Right ventricle myocardium inferior (tissue), 1 donor: ENCODE data around the gene PUDP. TPM values are rescaled to one million over a fixed set of nuclear protein-coding genes. Genes with fewer than 3 reads are reported as not detected.
"Not testable (repeated sequence)": the region's sequence is repeated elsewhere in the genome, so short reads cannot be mapped to it uniquely, and the experiment has no call there.

Source experiments
- ATAC-seq: fragments of 200-7000 bp; cut with Tn5 transposase; one replicate; pipeline ENCODE4 v1.9.1; 2020; ENCODE audit warnings: mild to moderate bottlenecking, moderate library complexity
- DNase-seq: peaks from one replicate; pipeline ENCODE4 v3.0.0; 2021; ENCODE audit errors: missing footprints
- intact Hi-C: fragments of 100-400 bp; cut with DNase I; formaldehyde crosslinking; loops from one replicate; pipeline ENCODE4 v1.11.0; 2022
- total RNA-seq: library from RNA; stranded (reverse); fragmentation: NEBNext Ultra II Directional; extraction: Animal tissue kit (Norgen Biotek cat#: 25700); gene quantifications from one replicate; pipeline ENCODE4 v1.2.1, GENCODE V29; 2021
- donor health status: DM: no; HTN: yes; CAD: no; lungs with severe emphysema.

PUDP gene
- total RNA-seq, 1 donor from 2014 or later: 22.1 TPM

DNA sequence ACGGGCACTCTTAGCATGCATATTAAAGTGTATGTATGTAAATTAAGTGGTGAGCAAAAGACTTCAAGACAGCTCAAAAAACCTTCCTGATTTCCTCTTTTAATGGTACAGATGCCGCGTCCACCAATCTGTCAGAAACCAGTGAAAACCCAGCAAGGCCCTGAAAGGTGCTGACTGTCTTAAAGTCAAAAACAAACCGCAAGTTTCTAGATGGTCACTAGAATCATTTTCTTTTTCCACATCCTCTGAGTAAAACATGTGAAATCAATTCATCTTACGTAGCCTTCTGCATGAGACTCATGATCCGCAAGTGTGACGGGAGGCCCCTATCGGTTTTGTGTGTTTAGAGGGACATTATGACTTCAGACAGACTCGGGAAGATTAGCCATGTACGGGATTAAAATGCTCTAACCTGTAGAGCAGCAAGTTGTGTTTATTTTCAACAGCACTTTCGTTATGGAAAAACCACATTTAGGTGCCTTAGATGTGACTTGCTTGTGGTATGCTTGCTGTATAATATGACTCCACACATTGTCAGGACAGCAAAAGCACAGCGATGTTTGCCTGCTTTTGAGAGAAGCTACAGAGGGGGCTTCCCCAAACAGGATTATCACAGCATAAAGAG lies 88.6 kb downstream of the PUDP start:
- no peak for DNase-seq
- intact Hi-C loops: no loop called here
- ATAC-seq: no peak

DNA sequence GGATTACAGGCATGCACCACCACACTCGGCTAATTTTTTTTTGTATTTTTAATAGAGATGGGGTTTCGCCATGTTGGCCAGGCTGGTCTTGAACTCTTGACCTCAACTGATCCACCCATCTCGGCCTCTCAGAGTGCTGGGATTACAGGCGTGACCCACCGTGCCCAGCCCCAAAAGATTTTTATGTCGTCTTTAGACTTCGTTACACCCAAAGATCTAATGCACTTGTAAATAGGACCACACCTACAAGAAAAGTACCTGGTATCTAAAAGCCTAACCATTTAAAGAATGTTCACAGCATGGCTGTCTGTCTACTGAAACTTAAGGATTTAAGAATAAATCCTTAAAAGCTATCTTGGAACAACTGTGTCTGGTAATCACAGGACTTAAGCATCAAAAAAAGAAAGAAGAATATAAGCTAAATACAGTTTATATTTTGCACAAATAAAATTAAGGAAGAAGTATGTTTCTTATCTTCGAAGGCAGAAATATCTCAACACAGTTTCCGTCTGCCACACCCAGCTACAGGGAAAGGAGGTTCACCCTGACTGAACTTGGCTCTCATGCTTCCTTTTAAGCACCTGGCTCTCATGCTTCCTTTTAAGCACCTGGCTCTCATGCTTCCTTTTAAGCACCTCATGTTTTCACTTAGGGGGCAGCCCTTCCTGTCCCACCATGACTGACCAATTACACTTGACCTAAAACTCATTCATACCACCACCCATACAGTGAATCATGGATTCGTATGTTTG lies 92.4 kb downstream of the PUDP start:
- ATAC-seq: no peak
- no peak for DNase-seq
- intact Hi-C loops: no loop called here

GRCh38 chrX:7054219-7055216 lies 93.4 kb downstream of the PUDP start:
- ATAC-seq (no peak), DNase-seq (no peak)
- intact Hi-C loops: no loop called here

DNA sequence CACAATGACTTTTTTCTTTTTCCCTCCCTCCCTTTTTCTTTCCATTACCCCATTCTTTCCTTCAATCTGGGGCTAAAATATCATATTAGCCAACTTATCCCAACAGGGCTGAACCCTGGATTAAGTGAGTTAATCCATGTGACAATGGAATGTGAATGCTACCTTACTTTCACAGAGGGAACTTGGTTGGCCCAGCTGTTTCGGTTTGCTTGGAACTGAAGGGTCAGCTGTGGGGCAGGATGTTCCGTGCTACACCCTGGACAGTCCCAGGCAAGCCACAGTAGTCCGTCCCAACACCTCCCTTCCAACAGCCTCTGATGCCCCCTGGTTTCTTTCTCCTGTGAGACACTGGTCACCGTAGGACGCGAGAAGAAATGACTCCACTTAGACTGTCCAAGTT lies 95.4 kb downstream of the PUDP start:
- intact Hi-C loops: no loop called here
- ATAC-seq: no peak
- DNase-seq: no peak

GRCh38 chrX:7050271-7050670 lies 97.7 kb downstream of the PUDP start:
- intact Hi-C loops: no loop called here
- no peak for DNase-seq

GRCh38 chrX:7047951-7048350 lies 100.0 kb downstream of the PUDP start:
- intact Hi-C loops: no loop called here
- ATAC-seq (no peak), DNase-seq (no peak)

More at GRCh38 chrX:7050271-7050670, 97.7 kb downstream of the PUDP start:
- no peak for ATAC-seq

DNA sequence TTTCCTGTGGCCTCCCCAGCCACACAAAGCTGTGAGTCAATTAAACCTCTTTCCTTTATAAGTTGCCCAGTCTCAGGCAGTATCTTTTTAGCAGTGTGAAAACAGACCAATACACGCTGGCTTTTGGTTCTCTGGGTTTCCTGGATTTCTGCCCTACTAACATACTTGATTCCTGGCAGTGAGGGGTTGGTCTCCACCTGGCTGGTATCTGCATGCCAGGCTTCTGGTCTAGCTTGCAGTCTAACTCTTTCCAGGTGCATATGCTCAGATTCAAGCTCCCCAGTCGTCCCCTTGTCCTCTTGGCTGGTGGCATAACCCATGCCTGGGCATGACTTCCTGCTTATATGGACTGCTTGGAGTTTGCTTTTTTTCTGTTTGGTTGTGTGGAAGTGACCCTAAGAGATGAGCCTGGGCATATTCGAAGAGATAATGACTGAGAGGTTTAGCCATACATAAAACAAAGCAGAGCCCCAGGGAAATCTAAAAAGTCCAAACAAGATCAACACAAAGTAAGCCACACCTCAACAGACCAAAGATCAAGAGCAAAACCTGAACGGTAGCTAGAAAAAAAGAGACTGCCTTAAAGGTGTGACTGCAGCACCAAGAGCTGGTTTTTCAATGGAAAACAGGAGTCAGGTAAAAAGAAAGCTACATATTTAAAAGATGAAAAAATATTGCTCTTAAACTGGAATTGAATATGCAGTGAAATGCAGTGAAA lies 102.6 kb downstream of the PUDP start:
- ATAC-seq (no peak), DNase-seq (no peak)
- intact Hi-C loops: no loop called here

- intact Hi-C loops, ATAC-seq, DNase-seq: not testable (repeated sequence)
Observed at GRCh38 chrX:7043796-7044433, 104.0 kb downstream of the PUDP start.

- ATAC-seq (no peak), DNase-seq (no peak)
- intact Hi-C loops: no loop called here
Observed at GRCh38 chrX:7028246-7028645, 119.7 kb downstream of the PUDP start.

DNA sequence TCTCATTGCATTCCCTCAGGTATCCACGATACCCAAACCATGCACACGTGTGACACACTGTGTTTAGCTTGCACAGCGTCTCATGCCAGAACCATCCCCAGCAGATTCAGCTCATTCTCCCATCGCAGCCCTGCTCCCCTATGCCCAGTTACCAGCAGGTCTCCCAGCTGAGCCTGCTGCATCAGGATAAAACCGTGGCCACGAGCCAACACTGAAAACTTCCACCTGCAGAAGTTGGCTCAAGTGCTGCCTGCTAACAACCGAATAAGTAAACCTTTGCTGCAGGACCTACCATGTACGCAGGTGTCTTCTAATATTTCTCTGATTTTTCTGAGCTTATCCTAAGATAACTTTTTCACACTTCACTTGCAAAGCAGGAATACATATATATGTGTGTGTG lies 120.9 kb downstream of the PUDP start:
- intact Hi-C loops: no loop called here
- no peak for DNase-seq
- no peak for ATAC-seq

GRCh38 chrX:7026365-7026764 lies 121.6 kb downstream of the PUDP start:
- ATAC-seq, DNase-seq, intact Hi-C loops: not testable (repeated sequence)

DNA sequence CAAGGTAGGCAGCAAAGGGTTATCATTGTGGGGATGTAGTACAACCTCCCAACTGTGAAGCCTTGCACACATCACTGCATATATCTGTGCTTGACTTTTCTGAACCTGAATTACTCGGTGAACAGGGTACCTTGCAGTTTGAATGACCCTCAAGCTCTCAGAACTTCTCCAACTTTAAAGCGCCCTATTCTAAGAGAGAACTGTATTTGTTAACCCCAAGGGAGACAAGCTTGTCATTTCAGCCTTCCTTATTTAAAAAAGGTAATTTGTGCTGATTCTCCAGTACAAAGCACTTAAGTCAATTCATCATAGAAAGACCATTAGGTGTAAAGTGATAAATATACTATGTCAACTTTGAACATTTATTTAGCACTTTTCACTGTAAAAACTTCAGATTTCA lies 122.5 kb downstream of the PUDP start:
- ATAC-seq: no peak
- no peak for DNase-seq
- intact Hi-C loops: no loop called here

- DNase-seq: no peak
- intact Hi-C loops: no loop called here
- no peak for ATAC-seq
Observed at GRCh38 chrX:7024850-7025249, 123.1 kb downstream of the PUDP start.

DNA sequence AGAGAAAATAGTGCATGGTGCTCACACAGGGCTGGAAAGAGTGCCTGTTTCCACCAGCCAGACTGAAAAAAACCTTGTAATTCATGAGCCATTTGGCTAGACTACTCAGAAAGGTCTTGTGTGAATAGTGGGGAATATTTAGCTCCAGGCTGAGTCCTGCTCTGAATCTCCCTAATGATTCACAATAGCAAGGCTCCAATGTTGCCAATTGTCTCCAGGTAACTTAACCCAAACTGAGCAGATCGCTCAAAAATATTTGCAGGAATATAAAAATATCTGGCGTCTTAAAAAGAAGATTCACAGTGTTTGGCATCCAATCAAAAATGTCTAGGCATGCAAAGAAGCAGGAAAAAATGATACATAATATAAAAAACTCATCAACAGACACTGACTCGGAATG lies 125.0 kb downstream of the PUDP start:
- intact Hi-C loops, DNase-seq, ATAC-seq: not testable (repeated sequence)

DNA sequence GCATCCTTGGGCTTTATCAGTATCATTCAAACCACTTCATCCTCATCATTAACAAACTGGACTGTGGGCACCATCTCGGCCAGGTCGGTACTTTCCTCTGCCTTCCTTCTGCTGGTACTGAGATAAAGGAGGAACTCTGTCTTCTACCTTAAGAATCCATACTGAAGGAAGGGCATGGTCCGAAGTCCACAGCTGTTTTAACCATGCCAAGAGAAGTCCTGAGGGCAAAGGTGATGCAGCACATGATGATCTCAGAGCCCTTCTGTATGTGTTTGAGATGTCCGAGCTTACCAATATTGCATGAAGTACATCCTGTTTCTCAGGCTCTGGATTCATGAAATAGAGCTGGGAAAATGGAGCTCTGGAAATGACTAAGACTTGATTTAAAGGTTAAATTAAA lies 126.0 kb downstream of the PUDP start:
- ATAC-seq (no peak), DNase-seq (no peak)
- intact Hi-C loops: no loop called here

- DNase-seq: no peak
- intact Hi-C loops: no loop called here
Observed at GRCh38 chrX:7019555-7019954, 128.4 kb downstream of the PUDP start.

DNA sequence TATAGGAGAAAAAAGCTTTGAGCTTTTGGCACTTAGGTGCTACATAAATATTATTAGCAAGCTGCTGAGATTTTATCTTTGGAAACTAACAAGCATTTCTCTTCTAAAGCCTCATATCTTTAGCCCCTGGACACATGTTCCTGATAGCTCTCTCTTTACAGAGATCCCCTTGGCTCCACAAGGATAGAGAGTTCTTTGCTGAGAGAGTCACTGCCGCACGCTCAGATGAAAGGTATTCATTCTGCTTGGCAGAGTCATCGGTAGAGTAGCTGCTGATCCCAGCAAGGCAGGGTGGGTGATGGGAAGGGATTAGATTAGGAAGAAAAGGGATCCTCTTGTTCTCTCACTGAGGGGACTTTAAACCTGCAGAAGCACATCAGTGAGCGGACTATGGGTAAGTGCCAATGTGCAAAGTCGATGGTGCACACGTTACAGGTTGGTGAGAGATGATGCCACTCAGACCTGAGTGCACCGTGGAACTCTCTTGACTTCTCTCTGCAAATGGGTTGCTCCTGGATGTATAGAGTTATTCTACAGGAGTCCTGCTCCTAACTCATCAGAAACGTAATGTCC lies 135.6 kb downstream of the PUDP start:
- ATAC-seq: not testable (repeated sequence)

More at GRCh38 chrX:7019555-7019954, 128.4 kb downstream of the PUDP start:
- no peak for ATAC-seq

DNA sequence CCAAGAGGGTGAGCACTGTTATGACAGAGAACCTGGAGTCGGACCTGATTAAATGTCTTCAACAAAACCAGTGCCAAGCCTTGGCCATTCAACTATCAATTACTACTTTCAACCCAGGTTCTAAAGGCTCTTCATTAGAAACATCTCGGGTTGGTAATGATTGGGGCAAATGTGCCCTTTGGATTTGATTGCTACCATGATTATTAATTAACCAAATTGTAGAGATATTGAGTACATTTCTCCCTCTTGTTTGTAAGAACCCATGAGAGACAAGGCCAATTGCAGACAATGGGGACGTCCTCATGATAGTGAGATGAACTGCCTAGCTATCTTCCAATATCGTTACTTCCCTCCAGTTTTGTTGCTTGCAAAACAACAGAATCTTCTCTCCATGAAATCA lies 137.1 kb downstream of the PUDP start:
- ATAC-seq, DNase-seq, intact Hi-C loops: not testable (repeated sequence)

More for the DNA sequence above, 135.6 kb downstream of the PUDP start:
- DNase-seq, intact Hi-C loops: not testable (repeated sequence)
